Kidney capillary endothelial cell (primary cell): ENCODE results near the gene MIPEP.

ENCODE experiments used
- DNase-seq: peaks from one replicate; pipeline ENCODE4 v3.0.0-alpha.2; 2018; ENCODE audit warnings: low spot score

Gene MIPEP

GRCh38 chr13:23715092-23715761 is 174.0 kb downstream of the MIPEP start:
- no peak for DNase-seq

- no peak for DNase-seq
Measured at GRCh38 chr13:23714672-23715071, 174.5 kb downstream of the MIPEP start.

- DNase-seq, result no peak
Measured at GRCh38 chr13:23711355-23711754, 177.8 kb downstream of the MIPEP start.

GRCh38 chr13:23710366-23710765 is 178.8 kb downstream of the MIPEP start:
- DNase-seq, result no peak

GRCh38 chr13:23709536-23709935 is 179.7 kb downstream of the MIPEP start:
- DNase-seq, result no peak

- peak; percentile 33 for DNase-seq
Measured at GRCh38 chr13:23707674-23708073, 181.5 kb downstream of the MIPEP start.

GRCh38 chr13:23705583-23705982 is 183.6 kb downstream of the MIPEP start:
- DNase-seq, result no peak

- no peak for DNase-seq
Measured at GRCh38 chr13:23703246-23703860, 185.8 kb downstream of the MIPEP start.

- DNase-seq, result no peak
Measured at GRCh38 chr13:23701636-23702035, 187.6 kb downstream of the MIPEP start.

GRCh38 chr13:23701186-23701585 is 188.0 kb downstream of the MIPEP start:
- DNase-seq, result no peak

GRCh38 chr13:23699271-23699670 is 189.9 kb downstream of the MIPEP start:
- no peak for DNase-seq

- DNase-seq, result no peak
Measured at GRCh38 chr13:23697772-23698313, 191.4 kb downstream of the MIPEP start.

GRCh38 chr13:23696610-23697009 is 192.6 kb downstream of the MIPEP start:
- no peak for DNase-seq

- no peak for DNase-seq
Measured at GRCh38 chr13:23695711-23696464, 193.3 kb downstream of the MIPEP start.

- no peak for DNase-seq
Measured at GRCh38 chr13:23695196-23695595, 194.0 kb downstream of the MIPEP start.

- DNase-seq, result no peak
Measured at GRCh38 chr13:23692816-23693215, 196.4 kb downstream of the MIPEP start.

GRCh38 chr13:23690668-23691067 is 198.5 kb downstream of the MIPEP start:
- no peak for DNase-seq

GRCh38 chr13:23688336-23688735 is 200.9 kb downstream of the MIPEP start:
- no peak for DNase-seq

- DNase-seq, result no peak
Measured at GRCh38 chr13:23687614-23688013, 201.6 kb downstream of the MIPEP start.

- no peak for DNase-seq
Measured at GRCh38 chr13:23686948-23687347, 202.3 kb downstream of the MIPEP start.

GRCh38 chr13:23685416-23685815 is 203.8 kb downstream of the MIPEP start:
- DNase-seq, result no peak

- DNase-seq, result no peak
Measured at GRCh38 chr13:23684647-23685046, 204.6 kb downstream of the MIPEP start.

GRCh38 chr13:23683084-23683483 is 206.1 kb downstream of the MIPEP start:
- no peak for DNase-seq
